GM18502 (cell line): ENCODE results near the gene RGS9.

ENCODE experiments used
- ATAC-seq: cut with Tn5 transposase; IDR thresholded peaks from one replicate; pipeline ENCODE4 v1.9.1; 2021; ENCODE audit warnings: mild to moderate bottlenecking; ENCODE audit not compliant: unreplicated experiment, poor library complexity

The RGS9 gene

GRCh38 chr17:65236321-65236720, 99.2 kb downstream of the RGS9 start:
- no peak for ATAC-seq

DNA sequence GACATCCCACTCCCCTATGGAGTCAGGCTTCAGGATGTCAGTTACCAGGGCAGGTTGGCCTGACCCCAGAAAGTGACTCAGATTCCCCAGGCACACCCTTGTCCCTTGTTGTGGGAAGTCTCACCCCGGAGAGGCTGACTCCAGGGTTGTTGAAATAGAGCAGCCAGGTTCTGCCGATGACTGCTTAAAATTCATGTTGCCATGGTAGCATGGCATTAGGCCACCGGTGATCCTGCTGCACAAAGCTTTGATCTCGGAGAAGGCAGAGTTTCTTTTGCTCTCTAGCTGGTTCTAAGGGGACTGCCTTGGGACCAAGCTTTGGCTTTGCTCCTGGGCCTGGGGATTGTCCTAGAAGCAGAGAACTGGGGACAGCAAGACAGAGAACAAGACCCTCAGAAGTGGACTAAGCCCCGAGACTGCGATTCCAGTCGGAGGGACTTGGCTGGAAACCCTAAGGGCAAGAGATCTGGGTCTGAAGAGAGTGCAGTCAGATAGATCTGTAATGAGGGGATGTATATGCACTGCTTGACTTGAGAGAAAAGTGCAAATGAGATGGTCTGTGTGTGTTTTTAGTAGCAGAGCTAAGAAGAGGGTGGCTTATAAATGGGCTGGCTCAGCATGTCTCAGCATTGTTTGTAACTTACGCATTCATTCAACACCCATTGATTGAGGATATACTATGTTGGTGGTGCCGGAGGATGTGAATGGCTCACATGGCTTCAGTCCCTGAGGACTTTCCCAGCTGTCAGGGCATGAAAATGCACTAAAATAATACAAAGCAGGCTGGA, 106.9 kb downstream of the RGS9 start:
- ATAC-seq = no peak

DNA sequence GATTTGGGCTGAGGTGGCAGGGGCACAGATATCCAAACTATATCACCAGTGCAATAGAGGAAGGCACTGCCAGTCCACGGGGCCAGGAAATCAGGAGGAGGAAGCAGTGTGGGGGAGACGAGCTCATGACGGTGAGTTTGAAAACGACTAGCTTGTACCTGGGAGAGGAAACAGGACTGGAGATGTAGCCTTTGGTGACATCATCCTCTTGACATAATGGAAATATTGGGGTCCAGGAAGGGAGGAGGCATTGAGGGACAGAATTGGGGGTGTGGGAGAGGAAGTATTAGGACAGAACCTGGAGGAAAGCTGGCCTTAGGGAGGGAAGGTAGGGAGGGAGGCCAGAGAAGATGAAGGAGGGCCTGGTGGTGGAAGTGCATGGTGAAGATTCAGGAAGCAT, 109.1 kb downstream of the RGS9 start:
- ATAC-seq = no peak

DNA sequence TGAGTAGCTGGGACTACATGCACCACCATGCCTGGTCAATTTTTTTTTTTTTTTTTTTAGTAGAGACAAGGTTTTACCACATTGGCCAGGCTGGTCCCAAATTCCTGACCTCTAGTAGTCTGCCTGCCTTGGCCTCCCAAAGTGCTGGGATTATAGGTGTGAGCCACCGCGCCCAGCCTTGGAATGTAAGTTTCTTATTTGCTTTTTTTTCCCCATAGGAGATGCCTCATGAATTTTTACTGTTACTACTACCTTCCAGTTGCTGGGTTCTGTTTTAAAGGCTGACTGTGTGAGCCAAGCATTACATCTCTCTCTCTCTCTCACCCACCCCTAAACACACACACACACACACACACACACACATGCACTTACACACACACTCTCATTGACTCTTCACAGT, 112.6 kb downstream of the RGS9 start:
- ATAC-seq = no peak

DNA sequence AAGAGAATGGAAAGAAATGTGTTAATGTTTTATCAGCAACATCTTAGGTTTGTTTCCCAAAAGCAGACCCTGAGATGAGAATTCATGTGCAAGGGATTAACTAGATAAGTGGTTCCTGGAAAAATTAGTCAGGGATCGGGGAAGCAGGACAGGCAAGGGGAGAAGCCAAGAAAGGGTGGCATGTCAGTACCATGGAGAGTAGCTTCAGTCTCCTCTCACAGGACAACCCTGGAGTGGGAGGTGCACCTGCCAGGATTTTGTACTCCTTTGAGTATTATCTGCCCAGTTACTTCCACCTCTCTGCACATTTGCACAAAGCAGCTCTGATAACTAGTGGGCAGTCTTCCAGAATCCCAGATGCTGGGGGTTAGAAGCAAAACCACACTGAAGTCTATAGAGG, 117.0 kb downstream of the RGS9 start:
- ATAC-seq = no peak

DNA sequence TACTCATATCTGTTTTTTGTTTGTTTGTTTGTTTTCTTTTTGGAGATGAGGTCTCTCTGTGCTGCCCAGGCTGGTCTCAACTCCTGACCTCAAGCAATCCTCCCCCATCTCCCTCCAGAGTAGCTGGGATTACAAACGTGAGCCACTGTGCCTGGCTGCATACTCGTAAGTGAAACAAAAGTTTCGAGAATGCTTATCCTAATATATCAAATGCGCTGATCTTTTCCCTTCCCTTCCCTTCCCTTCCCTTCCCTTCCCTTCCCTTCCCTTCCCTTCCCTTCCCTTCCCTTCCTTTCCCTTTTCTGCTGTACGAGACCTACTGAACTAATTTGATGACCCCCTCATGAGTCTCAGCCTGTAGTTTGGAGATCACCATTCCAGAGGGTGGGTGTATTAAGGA, 122.1 kb downstream of the RGS9 start:
- ATAC-seq = no peak

- ATAC-seq = no peak
These were observed 122.7 kb downstream of the RGS9 start for GRCh38 chr17:65259696-65260485.

DNA sequence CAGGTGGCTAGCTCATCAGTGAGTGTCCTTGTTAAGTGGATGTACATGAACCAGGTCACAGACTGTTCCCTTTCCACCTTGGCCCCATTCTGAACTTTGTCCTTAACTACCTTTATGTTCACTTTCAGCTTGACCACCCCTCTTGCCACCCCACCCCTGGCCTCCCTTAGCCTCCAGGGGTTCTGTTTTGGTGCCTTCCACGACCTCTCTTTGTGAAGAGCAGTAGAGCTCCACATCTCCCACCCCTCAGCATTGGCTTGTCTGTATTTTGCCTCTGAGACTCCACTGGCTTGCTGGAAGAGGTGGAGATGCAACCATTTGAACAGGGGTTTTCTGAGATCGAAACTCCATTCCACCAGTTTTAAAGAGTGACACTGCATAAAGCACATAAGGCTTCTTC, 123.5 kb downstream of the RGS9 start:
- ATAC-seq = no peak

DNA sequence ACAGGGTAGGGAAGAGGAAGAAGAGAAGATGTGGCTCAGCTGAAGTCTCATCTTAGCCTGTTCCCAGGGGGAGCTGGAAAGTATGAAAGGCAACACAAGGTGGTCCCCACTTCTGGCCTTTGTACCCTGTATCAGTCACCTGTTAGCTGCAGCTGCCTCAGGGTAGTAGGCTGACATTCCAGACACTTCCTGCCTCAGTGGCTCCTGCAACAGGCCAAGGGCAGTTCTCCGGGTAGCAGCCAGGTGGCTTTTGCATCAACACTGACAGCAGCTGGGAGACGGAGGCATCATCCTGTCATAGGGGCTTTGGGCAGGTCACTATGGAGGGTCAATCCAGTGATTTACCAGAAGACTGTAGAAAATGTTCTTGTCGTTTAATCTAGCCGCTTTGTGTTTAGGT, 124.0 kb downstream of the RGS9 start:
- no peak for ATAC-seq

GRCh38 chr17:65261682-65262636, 124.8 kb downstream of the RGS9 start:
- no peak for ATAC-seq

DNA sequence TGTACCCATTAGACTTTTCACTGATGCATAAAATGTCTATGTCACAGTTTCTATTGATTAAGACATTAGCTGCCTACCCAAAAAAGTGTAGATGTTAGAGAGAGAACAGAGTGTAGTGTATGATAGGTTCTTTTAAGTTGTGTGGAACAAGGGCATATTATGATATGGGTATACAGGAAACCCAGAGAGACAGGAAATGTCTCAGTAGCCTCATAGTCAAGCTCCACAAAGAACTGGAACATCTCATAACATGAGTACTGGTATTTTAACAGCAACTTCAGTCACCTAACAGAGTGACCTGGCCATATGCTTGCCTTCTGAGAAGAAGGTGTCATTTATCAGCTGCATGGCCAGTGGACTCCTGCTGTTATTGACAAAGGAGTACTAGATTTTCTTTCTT, 128.1 kb downstream of the RGS9 start:
- ATAC-seq = no peak

DNA sequence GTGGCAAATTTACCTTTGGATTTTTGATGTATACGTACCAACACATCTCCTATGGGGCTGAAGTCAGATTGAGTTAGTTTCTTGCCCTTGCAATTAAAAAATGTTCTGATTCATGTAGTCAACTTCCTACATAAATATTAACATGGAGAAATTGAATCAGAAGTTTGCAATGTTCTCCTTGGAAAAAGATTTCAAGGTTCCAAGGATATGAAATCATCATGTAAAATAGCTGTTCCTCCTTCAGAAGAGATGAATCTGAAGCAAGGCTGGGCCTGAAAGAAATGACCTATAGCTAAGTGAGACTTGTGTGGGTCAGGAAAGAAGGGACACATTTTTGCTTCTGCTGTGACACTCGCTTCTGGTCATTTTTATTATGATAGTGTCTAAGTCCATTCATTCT, 131.7 kb downstream of the RGS9 start:
- no peak for ATAC-seq

DNA sequence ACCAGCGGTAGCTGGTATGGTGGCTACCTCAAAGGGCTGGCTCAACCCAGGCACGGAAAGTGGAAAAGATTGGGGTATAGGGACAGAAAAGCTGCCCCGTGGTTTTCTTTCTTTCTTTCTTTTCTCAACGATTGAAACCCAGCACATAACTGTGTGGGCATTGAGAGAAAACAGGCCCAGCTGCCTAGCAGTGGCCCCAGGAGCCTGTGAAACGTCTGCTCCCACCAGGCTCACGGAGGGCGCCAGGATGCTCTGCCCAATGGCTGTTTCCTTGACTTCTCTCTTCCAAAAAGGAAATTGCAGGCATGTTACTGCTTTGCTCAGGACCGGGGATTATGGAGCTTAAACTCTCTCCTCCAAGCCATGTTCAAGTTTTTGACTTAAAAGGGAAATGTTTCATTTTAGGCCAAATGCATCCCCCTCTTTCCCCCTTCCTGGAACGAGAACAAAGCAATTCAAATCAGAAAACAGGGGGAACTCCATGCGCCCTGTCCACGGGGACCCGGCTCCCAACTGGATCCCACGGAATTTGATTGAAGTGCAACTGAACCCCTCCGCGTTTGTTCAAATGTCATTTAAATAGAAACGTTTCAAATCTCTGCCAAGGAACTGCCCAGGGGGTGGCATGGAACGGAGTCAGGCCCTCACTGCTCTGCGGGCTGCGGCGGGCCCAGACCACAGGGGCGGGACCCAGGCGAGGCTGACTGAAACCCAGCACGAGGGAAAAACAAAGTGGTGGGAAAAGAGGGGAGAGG, 133.5 kb downstream of the RGS9 start:
- ATAC-seq = no peak

- no peak for ATAC-seq
These were observed 134.1 kb downstream of the RGS9 start for GRCh38 chr17:65271296-65271695.
